GM18873 (cell line): ENCODE measurements around the gene RGS11.
"Not testable (repeated sequence)": the region's sequence is repeated elsewhere in the genome, so short reads cannot be mapped to it uniquely, and the experiment has no call there.

ENCODE experiments used
- ATAC-seq: cut with Tn5 transposase; IDR thresholded peaks from one replicate; pipeline ENCODE4 v1.9.1; 2021; ENCODE audit warnings: mild to moderate bottlenecking, moderate library complexity, moderate number of reproducible peaks; ENCODE audit not compliant: unreplicated experiment, low FRiP score

RGS11 gene

GRCh38 chr16:265711-266110 lies 10.0 kb downstream of the RGS11 start:
- ATAC-seq: no peak

DNA sequence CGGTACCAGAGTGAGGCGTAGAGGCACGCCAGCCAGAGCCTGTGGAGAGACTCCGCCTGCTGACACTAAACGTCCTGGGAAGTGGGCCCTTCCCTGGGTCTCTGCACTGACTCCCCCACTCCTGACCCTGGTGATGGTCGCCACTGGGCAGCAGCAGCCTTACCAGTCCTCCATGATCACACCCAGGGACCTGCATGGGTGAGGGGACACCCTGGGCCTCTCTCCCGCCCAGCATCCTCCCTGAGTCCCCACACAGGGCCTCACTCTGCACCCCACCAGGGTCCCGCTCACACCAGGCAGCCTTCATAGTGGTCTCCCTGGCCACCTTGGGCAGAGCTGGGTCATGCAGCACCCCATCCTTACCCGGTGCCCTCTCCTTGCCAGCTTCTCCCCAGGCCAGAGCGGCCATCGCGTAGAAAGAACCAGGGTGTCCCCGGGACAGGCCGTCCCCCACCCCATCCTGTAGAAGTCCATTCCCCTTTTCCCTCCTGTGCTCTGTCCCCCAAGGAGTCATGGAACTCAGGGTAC lies 10.7 kb downstream of the RGS11 start:
- no peak for ATAC-seq

- no peak for ATAC-seq
These were observed 11.2 kb downstream of the RGS11 start for GRCh38 chr16:264440-264951.

GRCh38 chr16:263944-264343 lies 11.8 kb downstream of the RGS11 start:
- ATAC-seq: no peak

GRCh38 chr16:263182-263774 lies 12.5 kb downstream of the RGS11 start:
- ATAC-seq: no peak

- no peak for ATAC-seq
These were observed 13.5 kb downstream of the RGS11 start for GRCh38 chr16:262121-262745.

GRCh38 chr16:261031-261691 lies 14.6 kb downstream of the RGS11 start:
- ATAC-seq: no peak

DNA sequence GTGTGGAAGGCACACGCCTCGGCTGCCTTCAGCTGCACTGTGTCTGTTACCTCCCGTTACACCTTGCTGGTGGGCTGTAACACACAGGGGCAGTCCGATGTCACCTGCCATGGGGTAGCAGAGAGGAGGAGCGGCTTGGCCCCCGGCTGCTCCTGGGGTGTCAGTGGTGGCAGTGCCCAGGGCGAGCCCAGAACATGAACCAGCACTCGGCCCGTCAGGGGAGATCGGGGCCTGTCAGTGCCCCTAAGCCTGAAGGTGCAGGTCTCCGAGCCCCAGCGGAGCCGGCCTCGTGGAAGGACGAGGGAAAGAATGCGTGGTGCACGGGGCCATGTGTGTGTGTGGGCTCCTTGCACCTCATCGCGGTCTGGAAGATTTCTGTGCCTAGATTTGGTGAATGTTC lies 15.4 kb downstream of the RGS11 start:
- ATAC-seq: no peak

DNA sequence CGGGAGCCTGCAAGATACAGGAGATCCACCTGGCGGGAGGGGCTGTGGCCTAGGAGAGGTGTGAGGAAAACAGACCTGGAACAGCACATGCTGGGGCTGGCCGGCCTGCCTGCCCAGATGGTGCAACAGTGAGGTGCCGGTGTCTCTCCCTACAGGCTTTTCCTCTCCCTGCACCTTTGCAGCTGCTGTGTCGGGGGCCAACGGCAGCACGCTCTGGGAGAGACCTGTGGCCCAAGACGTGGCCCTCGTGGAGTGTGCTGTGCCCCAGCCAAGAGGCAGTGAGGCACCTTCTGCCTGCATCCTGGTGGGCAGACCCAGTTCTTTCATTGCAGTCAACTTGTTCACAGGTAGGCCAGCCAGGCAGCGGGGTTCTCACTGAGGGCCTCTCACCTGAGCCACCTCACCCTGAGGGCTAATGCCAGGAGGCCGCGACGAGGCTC lies 15.9 kb downstream of the RGS11 start:
- no peak for ATAC-seq

DNA sequence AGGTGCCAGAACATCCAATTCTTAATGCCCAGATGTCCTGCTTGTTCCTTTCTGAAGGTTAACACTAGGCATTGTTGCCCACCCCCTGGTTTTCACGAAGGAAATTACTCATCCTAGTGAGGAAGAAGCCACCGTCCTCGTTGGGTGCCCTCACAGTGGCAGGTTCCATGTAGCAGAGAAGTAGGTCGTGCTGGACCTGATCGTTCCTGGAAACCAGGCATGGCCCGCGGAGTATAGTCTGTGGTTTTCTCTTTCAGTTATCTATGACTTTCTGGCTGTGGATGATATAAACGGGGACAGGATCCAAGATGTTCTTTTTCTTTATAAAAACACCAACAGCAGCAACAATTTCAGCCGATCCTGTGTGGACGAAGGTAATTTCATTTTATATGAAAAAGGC lies 16.5 kb downstream of the RGS11 start:
- ATAC-seq: no peak

GRCh38 chr16:258091-258490 lies 17.7 kb downstream of the RGS11 start:
- not testable (repeated sequence) for ATAC-seq

GRCh38 chr16:255183-255582 lies 20.6 kb downstream of the RGS11 start:
- ATAC-seq: no peak

GRCh38 chr16:254461-254860 lies 21.3 kb downstream of the RGS11 start:
- ATAC-seq: no peak

DNA sequence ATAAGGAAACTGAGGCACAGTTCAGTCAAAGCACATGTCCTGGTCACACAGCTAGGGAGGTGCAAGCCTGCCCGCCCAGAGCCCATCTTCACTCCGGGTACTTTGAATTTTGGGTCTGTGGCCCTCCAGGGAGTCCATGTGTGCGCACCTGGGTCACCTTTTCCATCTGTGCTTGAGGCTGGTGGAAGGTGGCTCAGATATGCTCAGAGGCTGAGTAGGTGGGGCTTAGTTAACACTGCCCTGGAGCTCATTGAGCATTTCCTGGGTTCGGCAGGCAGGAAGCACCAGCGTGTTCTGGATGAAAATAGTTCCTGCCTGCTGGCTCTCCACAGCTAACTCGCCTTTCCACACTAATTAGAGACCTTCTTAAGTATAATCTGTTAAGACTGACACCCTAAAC lies 21.9 kb downstream of the RGS11 start:
- ATAC-seq: no peak

DNA sequence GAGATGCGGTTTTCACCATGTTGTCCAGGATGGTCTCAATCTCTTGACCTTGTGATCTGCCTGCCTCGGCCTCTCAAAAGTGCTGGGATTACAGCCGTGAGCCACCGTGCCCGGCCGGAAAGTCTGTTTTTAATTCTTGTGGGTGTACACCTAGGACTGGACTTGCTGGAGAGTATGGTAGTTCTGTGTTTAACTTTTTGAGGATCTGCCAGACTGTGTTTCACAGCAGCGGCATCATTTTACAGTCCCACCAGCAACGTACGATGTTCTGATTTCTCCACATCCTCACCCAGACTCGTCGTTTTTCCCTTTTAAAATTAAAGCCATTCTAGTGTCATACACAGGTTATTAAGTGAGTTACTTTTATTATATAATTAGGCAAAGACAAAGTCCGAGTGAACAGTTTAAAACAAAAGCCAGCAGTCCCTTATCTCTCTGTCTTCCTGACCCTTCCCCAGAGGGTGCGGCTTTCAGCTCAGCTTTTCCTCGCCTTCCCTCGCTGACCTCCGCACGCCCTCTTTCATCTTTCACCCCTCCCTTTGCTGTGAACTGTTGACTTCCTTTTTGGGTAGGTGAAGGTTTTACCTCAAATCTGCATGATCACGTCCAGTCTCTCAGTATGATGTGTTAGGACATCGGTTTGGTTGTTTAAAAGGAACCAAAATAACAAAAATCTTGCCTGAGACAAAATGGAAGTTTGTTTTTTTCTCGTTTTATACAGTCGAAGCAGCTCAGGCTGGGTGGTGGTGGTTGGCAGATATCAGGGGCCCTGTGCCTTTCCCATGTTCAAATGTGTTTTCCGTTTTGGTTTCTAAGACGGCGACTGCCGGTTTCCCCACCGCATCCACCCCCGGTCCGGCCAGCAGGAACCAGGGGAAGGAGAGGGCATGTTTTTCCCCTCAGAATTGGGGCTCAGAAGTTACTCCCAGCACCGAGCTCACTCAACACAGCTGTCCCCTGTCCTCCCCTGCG lies 23.1 kb downstream of the RGS11 start:
- no peak for ATAC-seq

DNA sequence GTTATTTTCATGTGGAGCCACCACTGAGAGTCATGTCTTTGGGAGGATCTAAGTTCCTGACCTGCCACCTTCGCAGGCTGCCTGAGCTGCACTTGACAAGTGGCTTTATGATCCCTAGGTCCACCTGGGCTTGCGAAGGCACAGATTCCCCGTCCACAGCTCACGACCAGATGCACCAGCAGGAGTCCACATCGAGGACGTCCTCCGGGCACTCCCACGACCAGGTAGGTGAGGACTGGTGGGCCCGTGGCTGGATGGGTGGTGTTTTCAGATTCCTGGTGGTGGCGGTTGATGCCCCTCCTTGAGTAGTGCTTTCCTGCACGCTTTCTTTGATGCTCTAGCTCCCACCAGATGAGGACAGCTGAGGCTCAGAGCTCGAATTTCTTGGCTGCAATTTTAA lies 26.3 kb downstream of the RGS11 start:
- ATAC-seq: no peak

DNA sequence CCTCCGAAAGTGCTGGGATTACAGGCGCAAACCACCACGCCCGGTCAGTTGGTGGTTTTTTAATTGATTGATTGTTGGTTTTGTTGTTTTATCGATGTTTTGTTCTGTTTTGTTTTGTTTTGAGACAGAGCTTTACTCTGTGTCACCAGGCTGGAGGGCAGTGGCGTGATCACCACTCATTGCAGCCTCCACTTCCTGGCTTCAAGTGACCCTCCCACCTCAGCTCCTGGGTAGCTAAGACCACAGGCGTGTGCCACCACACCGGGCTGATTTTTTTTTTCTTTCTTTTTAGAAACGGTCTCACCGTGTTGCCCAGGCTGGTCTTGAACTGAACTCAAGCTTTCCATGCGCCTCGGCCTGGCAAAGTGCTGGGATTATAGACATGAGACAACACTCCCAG lies 28.7 kb downstream of the RGS11 start:
- no peak for ATAC-seq

DNA sequence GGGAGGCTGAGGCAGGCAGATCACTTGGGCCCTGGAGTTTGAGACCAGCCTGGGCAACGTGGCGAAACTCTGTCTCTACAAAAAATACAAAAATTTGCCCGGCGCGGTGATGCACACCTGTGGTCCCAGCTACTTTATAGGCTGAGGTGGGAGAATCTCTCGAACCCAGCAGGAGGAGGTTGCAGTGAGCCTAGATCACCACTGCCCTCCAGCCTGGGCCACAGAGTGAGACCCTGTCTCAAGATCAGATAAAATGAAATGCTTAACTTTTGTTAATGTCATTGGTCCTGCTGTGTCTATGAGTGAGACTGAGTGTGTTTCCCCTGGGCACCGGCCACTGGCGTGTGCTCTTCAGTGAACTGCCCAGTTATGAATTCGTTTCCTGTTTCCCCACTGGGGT lies 30.6 kb downstream of the RGS11 start:
- no peak for ATAC-seq

GRCh38 chr16:243348-243747 lies 32.4 kb downstream of the RGS11 start:
- ATAC-seq: no peak

DNA sequence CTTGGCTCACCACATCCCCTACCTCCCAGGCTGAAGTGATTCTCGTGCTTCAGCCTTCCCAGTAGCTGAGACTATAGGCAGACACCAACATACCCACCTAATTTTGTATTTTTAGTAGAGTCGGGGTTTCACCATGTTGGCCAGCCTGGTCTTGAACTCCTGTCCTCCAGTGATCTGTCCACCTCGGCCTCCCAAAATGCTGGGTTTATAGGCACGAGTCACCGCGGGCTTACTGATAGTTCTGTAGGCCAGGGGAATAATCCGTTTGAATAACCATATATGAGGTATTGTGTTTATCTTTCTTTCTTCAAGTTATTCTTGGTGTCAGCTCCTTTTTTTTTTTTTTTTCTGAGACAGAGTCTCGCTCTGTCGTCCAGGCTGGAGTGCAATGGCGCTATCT lies 33.5 kb downstream of the RGS11 start:
- no peak for ATAC-seq
